ENCODE results near the gene C10orf105. TPM values are rescaled to one million over a fixed set of nuclear protein-coding genes. Genes with fewer than 3 reads are reported as not detected.

The C10orf105 gene
- total RNA-seq, 4 donors from 2014 or later, result 0.06 to 0.27 (median 0.14) TPM

DNA sequence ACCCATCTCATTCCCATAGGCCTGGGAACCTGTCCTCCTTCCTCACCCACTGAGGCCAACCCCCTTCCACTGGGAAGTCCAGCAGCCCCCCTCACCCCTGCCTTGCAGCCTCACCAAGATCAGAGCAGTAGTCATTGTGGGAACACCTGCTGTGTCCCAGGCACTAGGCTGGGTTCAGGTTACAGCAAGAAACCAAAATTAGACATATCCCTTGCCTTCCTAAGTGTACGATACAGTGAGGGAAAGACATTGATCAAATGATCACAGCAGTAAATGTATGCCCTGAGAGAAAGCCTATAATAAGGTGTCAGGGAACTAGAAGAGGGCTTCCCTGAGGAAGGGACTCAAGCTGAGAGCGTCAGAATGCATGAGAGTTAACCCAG, 17.0 kb upstream of the C10orf105 start:
- no peak for TF ChIP-seq CTCF (IDR thresholded peaks at IDR 0.05)
- no peak for TF ChIP-seq POLR2A (IDR thresholded peaks at IDR 0.05)
- no peak overlapping the region for H3K4me3 ChIP-seq (ENCODE audit: low read depth, poor library complexity, severe bottlenecking)
- WGBS, 2 donors, result 63 to 65% methylated on average over 2 of the region's 2 CpGs
- no peak for DNase-seq (ENCODE audit: low spot score in 2 of 2)
- intact Hi-C loops (cut with DNase I; ENCODE audit: low total_unique reads), result no loop called here

GRCh38 chr10:71735709-71736569, 16.4 kb upstream of the C10orf105 start:
- intact Hi-C loops (cut with DNase I; ENCODE audit: low total_unique reads), result no loop called here
- 82 to 87% methylated on average over 15 to 16 of the region's 16 CpGs for WGBS, 2 donors
- no peak overlapping the region for H3K4me3 ChIP-seq (ENCODE audit: low read depth, poor library complexity, severe bottlenecking)
- no peak for DNase-seq (ENCODE audit: low spot score in 2 of 2)
- TF ChIP-seq CTCF (IDR thresholded peaks at IDR 0.05), result no peak
- no peak for TF ChIP-seq POLR2A (IDR thresholded peaks at IDR 0.05)

- no peak overlapping the region for H3K4me3 ChIP-seq (ENCODE audit: low read depth, poor library complexity, severe bottlenecking)
- intact Hi-C loops (cut with DNase I; ENCODE audit: low total_unique reads), result no loop called here
- TF ChIP-seq CTCF (IDR thresholded peaks at IDR 0.05) (no peak), POLR2A (IDR thresholded peaks at IDR 0.05) (no peak)
- no peak for DNase-seq (ENCODE audit: low spot score in 2 of 2)
- WGBS, 2 donors, result 86 to 87% methylated on average over 5 of the region's 5 CpGs
These were observed 15.2 kb upstream of the C10orf105 start for GRCh38 chr10:71734797-71735196.

- no peak for DNase-seq (ENCODE audit: low spot score in 2 of 2)
- 94 to 95% methylated on average over 11 to 12 of the region's 12 CpGs for WGBS, 2 donors
- intact Hi-C loops (cut with DNase I; ENCODE audit: low total_unique reads), result no loop called here
- TF ChIP-seq CTCF (IDR thresholded peaks at IDR 0.05) (no peak), POLR2A (IDR thresholded peaks at IDR 0.05) (no peak)
- H3K4me3 ChIP-seq (ENCODE audit: low read depth, poor library complexity, severe bottlenecking), result no peak overlapping the region
These were observed 12.2 kb upstream of the C10orf105 start for GRCh38 chr10:71731791-71732190.

DNA sequence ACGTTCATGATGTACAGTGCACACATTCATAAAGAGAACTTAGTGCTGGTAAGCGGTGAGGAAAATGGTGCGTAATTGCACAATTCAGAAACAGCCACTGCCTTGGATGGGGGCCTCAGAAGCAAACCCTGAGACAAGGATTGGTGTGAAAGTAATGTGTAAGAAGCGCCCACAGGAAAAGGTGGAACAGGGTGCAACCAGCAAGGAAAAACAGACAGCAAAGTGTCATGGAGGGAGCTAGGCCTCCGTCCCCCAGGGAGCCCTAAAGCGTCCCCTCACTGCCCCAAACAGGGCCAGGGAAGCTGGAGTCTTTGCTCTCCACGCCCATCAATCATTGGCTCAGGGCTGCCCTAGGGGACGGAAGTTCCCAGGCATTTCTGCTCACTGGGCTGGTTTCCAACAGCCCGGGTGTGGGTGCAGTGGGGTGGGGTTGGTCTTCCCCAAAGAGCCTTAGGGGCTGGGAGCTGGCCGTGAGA, 9.6 kb upstream of the C10orf105 start:
- intact Hi-C loops (cut with DNase I; ENCODE audit: low total_unique reads), result loop anchor here (10.0 kb wide), 1 partner anchor 46 kb away; the partner anchor contains the start of gene VSIR
- TF ChIP-seq CTCF (IDR thresholded peaks at IDR 0.05), result no peak
- no peak for TF ChIP-seq POLR2A (IDR thresholded peaks at IDR 0.05)
- peak; percentile 66 to 94 for DNase-seq (ENCODE audit: low spot score in 2 of 2)
- whole genome bisulfite sequencing, 2 donors, result 24 to 36% methylated on average over 9 to 10 of the region's 10 CpGs
- H3K4me3 ChIP-seq (ENCODE audit: low read depth, poor library complexity, severe bottlenecking), result no peak overlapping the region
